Ovary (tissue), 9 donors: ENCODE results near the gene KCTD17. TPM values are rescaled to one million over a fixed set of nuclear protein-coding genes. Genes with fewer than 3 reads are reported as not detected.

ENCODE experiments used
- DNase-seq, 5 donors: peaks; one replicate each; pipeline ENCODE4 v3.0.0-alpha.2; 2019 to 2020
- H3K27ac ChIP-seq, 2 donors: fragments of 200-600 bp; one replicate each; pipeline versions ENCODE4 v1.5.1 to v1.8.0; 2019 to 2022
- H3K27me3 ChIP-seq: fragments of 200-600 bp; one replicate; pipeline ENCODE4 v1.8.0; 2022
- H3K36me3 ChIP-seq: fragments of 200-600 bp; sonication (generic); one replicate; pipeline ENCODE4 v1.5.1; 2019
- H3K4me1 ChIP-seq: one replicate; pipeline ENCODE4 v1.8.1; 2013; ENCODE audit warnings: mild to moderate bottlenecking, moderate library complexity; ENCODE audit not compliant: insufficient read depth
- H3K4me3 ChIP-seq: fragments of 200-600 bp; sonication (generic); one replicate; pipeline ENCODE4 v1.5.1; 2017
- H3K9me3 ChIP-seq, 2 donors: fragments of 200-600 bp in 1 of 2; sonication (generic) in 1 of 2; one replicate each; pipeline versions ENCODE4 v1.5.1 to v1.8.1; 2013 to 2019; ENCODE audit warnings: mild to moderate bottlenecking in 1 of 2, moderate library complexity in 1 of 2
- CTCF ChIP-seq, 3 donors: fragments of 450-650 bp in 2 of 3; fragments of 200-600 bp in 1 of 3; IDR thresholded peaks; one replicate each; pipeline versions ENCODE4 v1.5.1 to v1.8.0; 2016 to 2022; ENCODE audit warnings: antibody characterized with exemption in 3 of 3, mild to moderate bottlenecking in 1 of 3
- EP300 ChIP-seq: sonication (generic); formaldehyde crosslinking; IDR thresholded peaks from one replicate; pipeline ENCODE4 v1.6.1; 2017; ENCODE audit warnings: antibody characterized with exemption
- POLR2A ChIP-seq: fragments of 450-650 bp; IDR thresholded peaks from one replicate; pipeline ENCODE4 v1.6.1; 2017; ENCODE audit warnings: antibody characterized with exemption, mild to moderate bottlenecking, moderate library complexity
- WGBS, 3 donors: extraction: QIAGEN DNeasy Blood & Tissue Kit in 1 of 3; methylation state at CpG; one replicate each; pipeline versions ENCODE4 v1.1.5 to v1.1.7; 2013 to 2017; 5-methylcytosine and 5-hydroxymethylcytosine counted together
- intact Hi-C, 4 donors: fragments of 100-400 bp; cut with DNase I; formaldehyde crosslinking; loops; one replicate each; pipeline versions ENCODE4 v1.11.0 to v1.15.1; 2022 to 2023
- polyA plus RNA-seq, 2 donors: library from polyadenylated mRNA; stranded (reverse); fragments of 200-250 nt in 1 of 2; fragments of 350-450 nt in 1 of 2; fragmentation: Illumina TruSeq in 1 of 2; extraction: RNeasy Lipid Tissue Mini Kit (QIAGEN cat#74804) in 1 of 2; gene quantifications; one replicate each; pipeline ENCODE4 v1.2.3, GENCODE V29; 2013 to 2014
- total RNA-seq, 7 donors: library from RNA; depleted of rRNA in 2 of 7; stranded (reverse); fragments of >200 nt in 2 of 7; fragmentation: NEBNext Ultra II Directional in 3 of 7; extraction: Animal tissue kit (Norgen Biotek cat#: 25700) in 3 of 7; gene quantifications; one replicate each; pipeline versions ENCODE4 v1.1.0 to v1.2.4, GENCODE V29; 2016 to 2023
- donor health status: DM: no; HTN: no; CAD: no; lungs with moderate emphysema.
- donor health status: DM: no; HTN: no; CAD: no.
- donor health status: Bipolar disorder and iron deficiency.
- donor health status: DM: yes; HTN: yes; CAD: no.
- donor health status: DM: no; HTN: no; CAD: no.
- donor health status: DM: yes; HTN: yes; CAD: no.

The KCTD17 gene
- total and polyA plus RNA-seq, 9 donors: 4.5 to 34.7 (median 26.7) TPM

GRCh38 chr22:37032134-37032534 is 19.4 kb upstream of the KCTD17 start:
- H3K36me3 ChIP-seq: no peaks in the 10 kb centered on the region
- peak overlapping the region in 1 of 2 donors; percentile 31 for H3K27ac ChIP-seq
- intact Hi-C loops: no loop called here
- peaks cover 5% of the 10 kb centered on the region for H3K4me1 ChIP-seq
- DNase-seq: no peak
- H3K27me3 ChIP-seq: no peaks in the 10 kb centered on the region
- TF ChIP-seq EP300 (no peak), POLR2A (no peak), CTCF (IDR thresholded peaks at IDR 0.05) (no peak)
- WGBS, 3 donors: 25 to 40% (median 31%) methylated on average over 2 of the region's 2 CpGs
- H3K4me3 ChIP-seq: no peak overlapping the region
- H3K9me3 ChIP-seq: no peaks in the 10 kb centered on the region

- TF ChIP-seq POLR2A (no peak), EP300 (no peak), CTCF (IDR thresholded peaks at IDR 0.05) (no peak)
- Histone ChIP-seq H3K27ac (no peak overlapping the region), H3K36me3 (no peaks in the 10 kb centered on the region), H3K27me3 (no peaks in the 10 kb centered on the region), H3K4me1 (peaks cover 5% of the 10 kb centered on the region), H3K4me3 (no peak overlapping the region), H3K9me3 (no peaks in the 10 kb centered on the region)
- DNase-seq: peak in 4 of 5 donors; percentile 53 to 82 (median 72)
- intact Hi-C loops: no loop called here
- WGBS, 3 donors: 30 to 36% (median 30%) methylated on average over 18 of the region's 18 CpGs
Observed at GRCh38 chr22:37032535-37033460, 18.7 kb upstream of the KCTD17 start.

- TF ChIP-seq CTCF (IDR thresholded peaks at IDR 0.05) (no peak), POLR2A (no peak), EP300 (no peak)
- Histone ChIP-seq H3K27ac (no peak overlapping the region), H3K9me3 (no peaks in the 10 kb centered on the region), H3K4me3 (no peak overlapping the region), H3K4me1 (peaks cover 5% of the 10 kb centered on the region), H3K36me3 (no peaks in the 10 kb centered on the region), H3K27me3 (no peaks in the 10 kb centered on the region)
- intact Hi-C loops: no loop called here
- WGBS, 3 donors: 73 to 82% (median 80%) methylated on average over 23 of the region's 23 CpGs
- no peak for DNase-seq
Observed at GRCh38 chr22:37033605-37034430, 17.7 kb upstream of the KCTD17 start.

- Histone ChIP-seq H3K27ac (no peak overlapping the region), H3K9me3 (no peaks in the 10 kb centered on the region), H3K4me3 (no peak overlapping the region), H3K27me3 (no peaks in the 10 kb centered on the region), H3K36me3 (no peaks in the 10 kb centered on the region), H3K4me1 (peaks cover 5% of the 10 kb centered on the region)
- TF ChIP-seq POLR2A: no peak
- no peak for TF ChIP-seq EP300
- no peak for TF ChIP-seq CTCF (IDR thresholded peaks at IDR 0.05)
- WGBS, 3 donors: 76 to 81% (median 80%) methylated on average over 11 of the region's 11 CpGs
- DNase-seq: no peak
- intact Hi-C loops: no loop called here
Observed at GRCh38 chr22:37036655-37037377, 14.7 kb upstream of the KCTD17 start.
